Esophagus (tissue), 2 donors: ENCODE measurements around the gene ZNF514. TPM values are rescaled to one million over a fixed set of nuclear protein-coding genes. Genes with fewer than 3 reads are reported as not detected.

Experiments used
- H3K27ac ChIP-seq, 2 donors: one replicate each; pipeline ENCODE4 v1.5.1; 2013; ENCODE audit warnings: low read depth in 2 of 2, mild to moderate bottlenecking in 2 of 2, inconsistent platforms in 1 of 2, low read length in 1 of 2, moderate library complexity in 1 of 2
- H3K27me3 ChIP-seq, 2 donors: one replicate each; pipeline ENCODE4 v1.6.1; 2013; ENCODE audit warnings: low read length in 2 of 2, control low read depth in 1 of 2, mild to moderate bottlenecking in 1 of 2; ENCODE audit not compliant: insufficient read depth in 2 of 2, control insufficient read depth in 1 of 2
- H3K36me3 ChIP-seq, 2 donors: one replicate each; pipeline ENCODE4 v1.6.1; 2013; ENCODE audit warnings: low read length in 1 of 2; ENCODE audit not compliant: control insufficient read depth in 2 of 2, insufficient read depth in 2 of 2
- H3K4me1 ChIP-seq, 2 donors: one replicate each; pipeline ENCODE4 v1.6.1; 2013; ENCODE audit warnings: low read length in 1 of 2; ENCODE audit not compliant: control insufficient read depth in 2 of 2, insufficient read depth in 2 of 2
- H3K4me3 ChIP-seq, 2 donors: one replicate each; pipeline ENCODE4 v1.5.1; 2013; ENCODE audit warnings: low read length in 2 of 2, mild to moderate bottlenecking in 2 of 2, low read depth in 1 of 2, moderate library complexity in 1 of 2
- H3K9me3 ChIP-seq, 2 donors: one replicate each; pipeline ENCODE4 v1.6.1; 2013; ENCODE audit warnings: mild to moderate bottlenecking in 2 of 2, low read depth in 1 of 2, low read length in 1 of 2, moderate library complexity in 1 of 2; ENCODE audit not compliant: control insufficient read depth in 2 of 2, insufficient read depth in 1 of 2
- WGBS, 2 donors: extraction: QIAGEN DNeasy Blood & Tissue Kit; methylation state at CpG; one replicate each; pipeline ENCODE4 v1.1.7; 2013; 5-methylcytosine and 5-hydroxymethylcytosine counted together
- polyA plus RNA-seq, 2 donors: library from polyadenylated mRNA; stranded (reverse); fragments of 200-250 nt; gene quantifications; one replicate each; pipeline ENCODE4 v1.2.3, GENCODE V29; 2013
- donor health status: healthy with polysubstance abuse.
- donor health status: Bipolar disorder and iron deficiency.

The ZNF514 gene
- polyA plus RNA-seq, 2 donors: 4.4 to 11.6 TPM

GRCh38 chr2:95181774-95182173 lies 22.1 kb upstream of the ZNF514 start:
- Histone ChIP-seq H3K36me3 (peaks cover 14 to 21% of the 10 kb centered on the region in 2 donors), H3K4me1 (no peaks in the 10 kb centered on the region), H3K27me3 (no peaks in the 10 kb centered on the region), H3K4me3 (no peak overlapping the region), H3K9me3 (peaks cover 2 to 12% of the 10 kb centered on the region in 2 donors), H3K27ac (no peak overlapping the region)
- WGBS, 2 donors: 98% methylated on average over 18 of the region's 18 CpGs

DNA sequence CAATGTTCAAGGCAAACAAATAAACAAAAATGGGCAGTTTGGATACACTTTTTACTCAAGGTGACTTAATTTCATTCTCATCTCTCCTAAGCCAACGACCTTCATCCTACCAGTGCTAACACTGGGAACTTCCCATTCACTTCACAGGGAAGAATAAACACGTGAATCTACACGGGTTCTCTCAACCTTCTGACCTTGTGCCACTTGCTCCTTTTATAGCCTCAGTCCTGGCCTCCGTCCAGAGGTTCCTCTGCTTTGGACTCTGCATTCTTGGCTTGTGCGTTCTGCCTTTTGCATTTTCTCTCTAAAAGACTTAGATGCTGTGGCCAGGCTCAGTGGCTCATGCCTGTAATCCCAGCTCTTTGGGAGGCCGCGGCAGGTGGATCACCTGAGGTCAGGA lies 19.8 kb upstream of the ZNF514 start:
- Histone ChIP-seq H3K4me1 (no peaks in the 10 kb centered on the region), H3K4me3 (no peak overlapping the region), H3K36me3 (peaks cover 14 to 21% of the 10 kb centered on the region in 2 donors), H3K27ac (no peak overlapping the region), H3K9me3 (peaks cover 2 to 12% of the 10 kb centered on the region in 2 donors), H3K27me3 (no peaks in the 10 kb centered on the region)
- 75 to 87% methylated on average over 7 of the region's 7 CpGs for WGBS, 2 donors

DNA sequence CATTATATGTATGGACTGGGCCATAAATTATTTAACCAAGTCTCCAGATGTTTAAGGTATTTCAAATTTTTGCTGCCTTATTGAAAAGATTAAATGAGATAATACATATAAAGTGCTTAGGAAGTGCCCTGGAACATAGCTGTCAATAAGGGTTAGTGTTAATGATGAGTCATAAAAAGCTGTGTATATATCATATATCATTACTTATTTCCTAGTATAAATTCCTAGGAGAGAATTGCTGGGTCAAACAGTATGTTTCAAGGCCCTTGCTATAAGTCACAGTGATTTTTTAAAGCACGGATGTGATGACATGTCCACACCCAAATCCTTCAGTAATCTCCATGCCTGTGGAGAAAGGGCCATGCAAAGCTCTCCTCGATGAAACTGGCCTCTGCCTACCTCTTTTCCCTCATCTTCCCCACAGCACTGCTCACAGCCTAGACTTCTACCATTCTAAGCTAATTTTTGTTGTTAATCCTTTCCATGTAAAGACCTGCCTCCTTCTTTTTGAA lies 14.4 kb upstream of the ZNF514 start:
- no peak overlapping the region for H3K4me3 ChIP-seq
- no peak overlapping the region for H3K27ac ChIP-seq
- no peaks in the 10 kb centered on the region for H3K9me3 ChIP-seq
- H3K4me1 ChIP-seq: no peaks in the 10 kb centered on the region
- peaks cover 0 to 4% of the 10 kb centered on the region in 2 donors for H3K36me3 ChIP-seq
- no peaks in the 10 kb centered on the region for H3K27me3 ChIP-seq
- 82 to 84% methylated on average over 2 of the region's 2 CpGs for WGBS, 2 donors

DNA sequence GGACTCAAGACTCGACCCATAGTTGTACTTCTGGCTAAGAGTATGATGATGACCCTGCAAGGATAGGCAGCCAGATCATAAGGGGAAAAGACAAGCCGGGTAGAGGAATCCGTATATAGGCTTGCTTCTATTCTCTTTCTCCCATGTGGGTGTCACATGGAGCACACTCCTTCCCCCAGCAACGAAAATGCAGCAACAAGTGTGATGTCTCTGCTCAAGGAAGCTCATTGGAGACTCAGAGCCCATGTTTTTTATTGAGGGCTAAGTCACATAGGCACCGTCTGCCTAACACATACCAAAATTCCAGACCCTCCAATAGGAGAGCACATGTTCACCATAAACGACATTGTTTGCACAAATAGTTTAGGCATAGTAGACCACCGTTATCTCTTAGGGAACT lies 12.3 kb upstream of the ZNF514 start:
- Histone ChIP-seq H3K27me3 (no peaks in the 10 kb centered on the region), H3K27ac (no peak overlapping the region), H3K36me3 (no peaks in the 10 kb centered on the region), H3K4me3 (no peak overlapping the region), H3K4me1 (no peaks in the 10 kb centered on the region), H3K9me3 (no peaks in the 10 kb centered on the region)
- WGBS, 2 donors: 81 to 84% methylated on average over 7 of the region's 7 CpGs

DNA sequence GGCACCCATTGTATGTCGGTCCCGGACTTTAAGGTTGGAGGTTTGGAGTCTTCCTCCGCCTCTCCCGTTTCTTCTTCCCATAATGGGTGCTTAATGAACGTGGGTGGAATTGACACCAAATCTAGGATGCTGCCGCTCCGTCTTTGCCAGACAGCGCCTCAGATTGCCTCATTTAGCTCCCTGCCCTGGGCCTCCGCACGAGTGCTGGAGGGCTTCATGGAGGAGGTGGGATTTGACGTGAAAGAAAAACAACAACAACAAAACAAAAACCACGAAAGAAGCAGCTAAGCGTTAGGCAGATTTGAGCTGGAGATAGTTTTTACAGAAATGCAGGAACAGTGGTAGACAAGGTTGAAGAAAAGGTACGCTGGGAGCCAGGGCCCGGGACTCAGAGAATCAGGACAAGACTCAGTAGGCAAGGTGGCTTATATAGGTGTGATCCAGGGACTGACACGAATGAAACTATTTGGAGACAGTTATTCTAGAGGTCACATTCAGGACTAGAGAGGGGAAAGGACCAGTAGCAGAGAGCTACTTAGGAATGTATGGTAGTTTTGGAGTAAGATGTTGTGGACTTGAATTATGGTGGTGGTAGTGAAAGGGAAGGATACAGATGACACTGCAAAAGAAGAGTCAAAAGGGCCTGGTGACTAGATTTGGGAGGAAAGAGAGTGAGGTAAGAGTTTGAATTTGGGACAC lies 6.6 kb upstream of the ZNF514 start:
- Histone ChIP-seq H3K9me3 (no peaks in the 10 kb centered on the region), H3K4me1 (no peaks in the 10 kb centered on the region), H3K27ac (peak overlapping the region in 1 of 2 donors; percentile 99), H3K36me3 (no peaks in the 10 kb centered on the region), H3K27me3 (no peaks in the 10 kb centered on the region), H3K4me3 (peak overlapping the region; percentile 91 to 96)
- 9% methylated on average over 16 of the region's 16 CpGs for WGBS, 2 donors

DNA sequence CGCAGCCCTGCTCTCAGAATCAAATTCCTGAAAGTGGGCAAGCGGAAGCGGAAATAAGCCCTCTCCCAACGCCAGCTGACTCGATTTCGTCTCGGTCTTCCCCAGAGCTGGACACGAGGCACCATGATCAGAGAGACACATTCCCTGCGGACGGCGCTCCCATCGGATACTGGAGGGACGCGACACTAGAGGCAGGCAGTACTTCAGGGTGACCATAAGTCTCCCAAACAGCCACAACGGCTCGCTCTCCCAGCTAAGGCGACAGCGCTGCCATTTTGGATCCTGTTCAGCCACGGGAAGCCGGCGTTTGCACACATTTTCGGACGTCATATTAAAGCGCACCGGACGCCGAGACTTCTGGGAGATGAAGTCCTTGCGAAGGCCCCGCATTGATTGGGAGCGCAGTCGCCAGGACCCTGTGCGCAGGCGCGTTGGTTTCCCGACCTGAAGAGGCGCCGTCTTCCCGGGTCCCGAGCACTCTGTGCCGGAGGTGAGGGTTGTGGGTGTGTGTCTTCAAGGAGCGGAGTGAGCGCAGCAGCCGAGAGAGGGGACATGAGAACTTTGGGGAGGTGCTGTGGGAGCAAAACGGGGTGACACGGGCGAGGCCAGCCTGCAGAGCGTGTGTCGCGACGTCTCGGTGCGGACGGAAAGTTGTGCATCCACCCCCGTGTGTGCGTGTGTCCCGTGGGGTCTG lies 5.9 kb upstream of the ZNF514 start, which contains the start of gene ZNF2:
TSS of gene ZNF2 (plus strand) at position 439 of the 694 bp plus-strand sequence. CDS start 10,418 bp downstream, outside the sequence.
- peak within 1 kb of the TSS; percentile 91 to 96 for H3K4me3 ChIP-seq
- WGBS, 2 donors: 0% methylated on average over 56 of the region's 56 CpGs
- no peaks in the 10 kb centered on the region for H3K27me3 ChIP-seq
- peak within 1 kb of the TSS; percentile 97 to 99 for H3K27ac ChIP-seq
- no peaks in the 10 kb centered on the region for H3K4me1 ChIP-seq
- no peaks in the 10 kb centered on the region for H3K36me3 ChIP-seq
- no peaks in the 10 kb centered on the region for H3K9me3 ChIP-seq

GRCh38 chr2:95165030-95165370 lies 5.4 kb upstream of the ZNF514 start:
- no peaks in the 10 kb centered on the region for H3K27me3 ChIP-seq
- no peaks in the 10 kb centered on the region for H3K4me1 ChIP-seq
- H3K27ac ChIP-seq: peak overlapping the region; percentile 97 to 99
- no peaks in the 10 kb centered on the region for H3K36me3 ChIP-seq
- peak overlapping the region; percentile 91 to 96 for H3K4me3 ChIP-seq
- 2% methylated on average over 9 of the region's 9 CpGs for WGBS, 2 donors
- H3K9me3 ChIP-seq: no peaks in the 10 kb centered on the region

GRCh38 chr2:95158891-95159619 lies 593 bp downstream of the ZNF514 start:
- Histone ChIP-seq H3K27ac (peak overlapping the region; percentile 38 to 91), H3K9me3 (peaks cover 0 to 8% of the 10 kb centered on the region in 2 donors), H3K4me1 (peaks cover 3 to 9% of the 10 kb centered on the region in 2 donors), H3K27me3 (no peaks in the 10 kb centered on the region), H3K36me3 (peaks cover 0 to 14% of the 10 kb centered on the region in 2 donors), H3K4me3 (peak overlapping the region; percentile 71 to 78)
- 3 to 6% methylated on average over 42 to 58 of the region's 58 CpGs for WGBS, 2 donors

GRCh38 chr2:95158441-95158840 lies 1.2 kb downstream of the ZNF514 start:
- 56 to 61% methylated on average over 10 of the region's 10 CpGs for WGBS, 2 donors
- Histone ChIP-seq H3K4me1 (peaks cover 3 to 9% of the 10 kb centered on the region in 2 donors), H3K27me3 (no peaks in the 10 kb centered on the region), H3K36me3 (peaks cover 0 to 14% of the 10 kb centered on the region in 2 donors), H3K4me3 (peak overlapping the region; percentile 71 to 78), H3K9me3 (peaks cover 0 to 9% of the 10 kb centered on the region in 2 donors), H3K27ac (peak overlapping the region; percentile 38 to 91)
